GM12872 (cell line): Measurements from ENCODE around the gene CYB5R4.

Experiments
- TF ChIP-seq, protein P1 (sequence below): IDR thresholded peaks from 3 replicates; pipeline ENCODE4 v1.5.1; 2011; ENCODE audit warnings: low read depth, mild to moderate bottlenecking, low read length, moderate library complexity; ENCODE audit not compliant: insufficient read depth

Gene CYB5R4

DNA sequence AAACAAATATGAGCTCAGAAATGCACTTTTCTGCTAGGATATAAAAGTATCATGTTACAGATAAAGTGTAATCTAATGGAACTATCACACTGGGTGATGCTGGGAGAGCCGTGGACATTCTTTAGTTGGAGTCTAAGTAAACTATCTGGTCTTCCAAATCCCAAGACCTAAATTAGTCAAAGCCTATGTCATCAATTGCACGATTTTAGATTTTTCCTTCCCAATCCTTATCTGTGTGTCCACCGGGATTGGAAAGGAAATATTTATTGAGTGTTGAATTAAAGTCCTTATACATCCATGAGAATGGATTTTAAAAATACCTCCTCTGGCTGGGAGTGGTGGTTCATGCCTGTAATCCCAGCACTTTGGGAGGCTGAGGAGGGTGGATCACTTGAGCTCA, 154.4 kb downstream of the CYB5R4 start:
- TF ChIP-seq, protein P1, sequence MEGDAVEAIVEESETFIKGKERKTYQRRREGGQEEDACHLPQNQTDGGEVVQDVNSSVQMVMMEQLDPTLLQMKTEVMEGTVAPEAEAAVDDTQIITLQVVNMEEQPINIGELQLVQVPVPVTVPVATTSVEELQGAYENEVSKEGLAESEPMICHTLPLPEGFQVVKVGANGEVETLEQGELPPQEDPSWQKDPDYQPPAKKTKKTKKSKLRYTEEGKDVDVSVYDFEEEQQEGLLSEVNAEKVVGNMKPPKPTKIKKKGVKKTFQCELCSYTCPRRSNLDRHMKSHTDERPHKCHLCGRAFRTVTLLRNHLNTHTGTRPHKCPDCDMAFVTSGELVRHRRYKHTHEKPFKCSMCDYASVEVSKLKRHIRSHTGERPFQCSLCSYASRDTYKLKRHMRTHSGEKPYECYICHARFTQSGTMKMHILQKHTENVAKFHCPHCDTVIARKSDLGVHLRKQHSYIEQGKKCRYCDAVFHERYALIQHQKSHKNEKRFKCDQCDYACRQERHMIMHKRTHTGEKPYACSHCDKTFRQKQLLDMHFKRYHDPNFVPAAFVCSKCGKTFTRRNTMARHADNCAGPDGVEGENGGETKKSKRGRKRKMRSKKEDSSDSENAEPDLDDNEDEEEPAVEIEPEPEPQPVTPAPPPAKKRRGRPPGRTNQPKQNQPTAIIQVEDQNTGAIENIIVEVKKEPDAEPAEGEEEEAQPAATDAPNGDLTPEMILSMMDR: no peak

DNA sequence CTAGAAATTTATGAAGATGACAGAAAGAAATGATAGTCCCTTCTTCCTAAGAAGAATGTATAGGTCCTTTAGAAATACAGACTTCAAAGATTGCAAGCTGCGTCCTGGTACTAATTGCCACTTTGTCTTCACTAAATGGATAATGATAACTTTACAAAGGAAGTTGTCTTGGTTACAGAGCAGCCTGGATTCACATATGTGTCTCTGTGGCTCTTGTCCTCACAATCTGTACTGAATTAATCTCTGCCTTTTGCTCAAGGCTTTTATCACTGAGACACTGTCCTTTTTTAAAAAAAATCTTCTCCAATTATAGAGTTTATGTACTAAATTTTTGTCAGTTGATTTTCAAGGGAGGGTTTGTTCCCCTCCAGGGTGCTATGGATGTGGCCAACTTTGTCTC, 156.5 kb downstream of the CYB5R4 start:
- TF ChIP-seq, protein P1: no peak
